HG03378 (cell line): ENCODE measurements around the gene TBC1D16.

ENCODE experiments used
- ATAC-seq: cut with Tn5 transposase; IDR thresholded peaks from one replicate; pipeline ENCODE4 v1.9.1; 2021; ENCODE audit warnings: mild to moderate bottlenecking, moderate library complexity; ENCODE audit not compliant: unreplicated experiment

The TBC1D16 gene

DNA sequence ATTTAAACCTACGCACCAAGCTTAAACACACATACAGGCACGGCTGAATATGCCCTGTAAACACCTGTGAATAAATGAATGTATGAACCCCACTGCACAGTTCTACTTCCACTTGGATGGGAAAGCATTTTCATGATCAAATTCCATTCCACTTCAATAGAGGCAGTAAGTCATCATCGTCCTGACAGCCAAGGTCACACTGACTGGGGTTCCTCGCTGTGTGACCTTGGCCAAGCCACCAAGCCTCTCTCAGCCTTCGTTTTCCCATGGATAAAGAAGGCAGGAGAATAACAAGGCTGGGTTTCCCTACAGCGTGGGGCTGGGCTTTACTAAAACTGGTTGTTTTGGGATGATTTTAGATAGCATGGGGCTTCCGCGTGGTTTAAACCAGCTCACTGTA, 82.8 kb downstream of the TBC1D16 start:
- no peak for ATAC-seq

DNA sequence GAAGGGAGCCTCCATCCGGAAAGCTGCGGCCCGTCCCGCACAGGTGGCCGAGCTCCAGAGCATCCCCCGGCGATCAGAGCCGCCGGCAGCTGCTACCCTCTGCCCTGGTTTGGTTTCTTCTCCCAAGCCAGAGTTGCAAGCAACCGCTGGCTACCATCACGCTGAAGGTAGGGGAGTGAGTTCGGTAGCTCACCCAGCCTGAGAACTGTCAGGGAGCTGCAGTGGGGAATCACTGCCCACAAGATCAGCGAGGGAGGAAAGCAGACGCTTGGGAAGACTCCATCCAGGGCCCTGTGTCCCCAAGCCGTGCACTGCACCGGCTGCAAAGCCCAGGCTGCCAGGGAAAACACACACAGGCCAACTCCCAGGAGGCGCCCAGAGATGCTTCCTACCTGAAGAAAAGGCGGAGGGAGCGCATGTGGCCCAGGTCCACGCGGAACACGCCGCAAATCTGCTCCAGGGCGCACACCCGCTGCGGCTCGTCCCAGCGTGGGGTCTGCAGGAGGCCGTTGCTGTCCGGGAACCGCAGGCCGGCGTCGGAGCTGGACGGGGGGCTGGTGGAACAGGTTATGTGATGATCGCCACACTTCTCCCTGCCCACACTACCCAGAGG, 83.3 kb downstream of the TBC1D16 start:
- ATAC-seq = no peak

DNA sequence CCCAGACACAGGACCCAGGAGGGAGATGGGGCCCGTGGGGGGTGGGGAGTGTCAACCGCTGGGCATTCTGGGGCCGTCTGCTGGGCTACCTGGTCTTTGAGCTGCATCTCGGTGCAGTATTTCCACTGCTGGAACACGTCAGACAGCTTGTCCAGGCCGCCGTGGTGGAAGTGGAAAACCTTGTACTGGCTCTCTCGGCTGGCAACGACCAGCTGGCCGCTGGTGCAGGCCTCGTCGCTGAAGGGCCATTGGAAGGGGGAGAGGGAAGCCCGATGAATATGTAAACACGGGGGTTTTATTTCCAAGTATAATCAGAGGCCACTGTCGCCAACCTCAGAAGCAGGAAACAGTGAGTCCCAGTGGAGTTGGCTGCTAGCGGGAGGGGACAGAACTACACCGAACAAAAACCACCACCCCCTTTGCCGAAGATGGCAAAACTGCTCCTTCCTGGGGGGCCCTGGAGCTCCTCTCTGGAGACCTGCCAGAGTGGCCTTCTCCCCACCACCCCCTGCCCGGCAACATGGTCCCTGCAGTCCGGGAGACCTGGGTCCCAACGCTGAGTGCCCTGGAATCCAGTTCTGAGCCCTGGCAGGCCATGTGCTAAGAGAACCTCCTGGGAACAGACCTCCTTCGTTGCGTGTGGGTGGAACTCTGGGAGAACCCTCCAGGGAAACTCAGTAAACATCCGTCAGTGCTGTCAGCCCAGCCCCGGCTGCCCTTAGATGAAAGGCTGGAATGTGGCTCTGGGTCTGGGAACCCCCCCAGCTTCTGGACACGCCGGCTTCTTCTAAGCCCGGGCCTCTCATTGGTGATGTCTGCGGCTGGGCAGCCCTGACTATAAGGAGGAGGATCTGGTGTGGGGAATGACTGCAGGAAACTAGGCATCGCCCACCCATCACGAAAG, 84.1 kb downstream of the TBC1D16 start:
- ATAC-seq = no peak

- ATAC-seq = no peak
Measured at GRCh38 chr17:79950751-79951150, 84.9 kb downstream of the TBC1D16 start.

- no peak for ATAC-seq
Measured at GRCh38 chr17:79950306-79950705, 85.4 kb downstream of the TBC1D16 start.

DNA sequence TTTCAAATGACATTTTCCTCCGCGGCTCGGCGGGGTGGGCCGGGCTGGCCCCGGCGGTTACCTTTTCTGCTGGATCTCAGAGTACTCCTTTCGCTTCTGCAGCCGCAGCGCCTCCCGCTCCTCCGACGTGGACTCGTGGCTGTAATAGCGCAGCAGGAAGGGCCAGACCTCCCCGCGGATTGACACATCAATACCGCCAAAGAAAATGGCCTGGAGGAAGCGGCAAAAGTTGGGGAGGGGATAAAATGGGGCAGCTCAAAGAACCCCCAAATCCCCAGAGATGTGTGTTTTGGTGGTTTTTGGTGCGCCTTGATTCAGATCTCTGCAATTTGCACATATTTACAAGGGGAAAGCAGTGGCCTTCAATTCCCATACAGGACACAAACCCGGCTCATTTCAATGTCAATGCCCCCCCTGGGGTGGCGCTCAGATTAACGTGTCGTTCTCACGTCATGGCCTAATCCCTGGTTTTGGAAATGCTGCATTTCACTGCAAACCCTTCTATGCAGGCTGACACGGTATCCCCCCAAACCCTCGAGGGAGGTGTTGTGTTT, 85.9 kb downstream of the TBC1D16 start:
- no peak for ATAC-seq

- no peak for ATAC-seq
Measured at GRCh38 chr17:79948945-79949655, 86.6 kb downstream of the TBC1D16 start.

- ATAC-seq = no peak
Measured at GRCh38 chr17:79948406-79948944, 87.2 kb downstream of the TBC1D16 start.

DNA sequence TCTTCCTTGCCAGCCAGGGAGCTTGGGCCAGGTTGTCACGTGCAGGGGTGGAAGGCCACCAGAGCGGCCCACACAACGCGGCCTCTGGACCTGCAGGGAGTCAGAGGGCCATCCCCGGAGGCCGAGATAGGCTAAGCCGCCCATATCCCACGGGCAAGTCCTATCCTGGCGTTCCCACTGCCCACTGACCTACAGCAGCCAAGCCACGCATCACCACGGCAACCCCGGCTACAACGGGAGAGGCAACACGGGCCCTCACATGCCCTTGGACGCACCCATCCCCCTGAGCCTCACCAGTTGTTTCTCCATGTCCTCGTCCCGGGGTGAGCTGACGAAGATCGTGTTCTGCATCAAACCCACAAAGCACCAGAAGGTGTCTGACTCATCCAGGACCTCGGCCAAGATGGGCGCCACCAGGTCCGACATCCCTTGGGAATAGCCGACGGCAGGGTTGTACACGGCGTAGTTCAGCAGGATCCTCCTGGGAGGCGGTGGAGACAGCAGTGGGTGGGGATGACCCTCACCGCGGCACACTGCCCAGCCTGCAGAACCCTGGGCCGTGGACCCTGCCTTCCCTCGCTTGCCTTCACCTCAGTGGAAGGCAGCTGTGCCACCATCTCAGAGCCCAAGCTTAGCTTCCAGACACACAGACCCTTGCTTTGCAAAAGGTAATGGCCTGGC, 88.2 kb downstream of the TBC1D16 start:
- ATAC-seq = no peak

- ATAC-seq = no peak
Measured at GRCh38 chr17:79946352-79947231, 89.1 kb downstream of the TBC1D16 start.

GRCh38 chr17:79945591-79946255, 89.9 kb downstream of the TBC1D16 start:
- ATAC-seq = no peak

GRCh38 chr17:79944821-79945391, 90.8 kb downstream of the TBC1D16 start:
- ATAC-seq = no peak

- no peak for ATAC-seq
Measured at GRCh38 chr17:79944251-79944812, 91.3 kb downstream of the TBC1D16 start.

DNA sequence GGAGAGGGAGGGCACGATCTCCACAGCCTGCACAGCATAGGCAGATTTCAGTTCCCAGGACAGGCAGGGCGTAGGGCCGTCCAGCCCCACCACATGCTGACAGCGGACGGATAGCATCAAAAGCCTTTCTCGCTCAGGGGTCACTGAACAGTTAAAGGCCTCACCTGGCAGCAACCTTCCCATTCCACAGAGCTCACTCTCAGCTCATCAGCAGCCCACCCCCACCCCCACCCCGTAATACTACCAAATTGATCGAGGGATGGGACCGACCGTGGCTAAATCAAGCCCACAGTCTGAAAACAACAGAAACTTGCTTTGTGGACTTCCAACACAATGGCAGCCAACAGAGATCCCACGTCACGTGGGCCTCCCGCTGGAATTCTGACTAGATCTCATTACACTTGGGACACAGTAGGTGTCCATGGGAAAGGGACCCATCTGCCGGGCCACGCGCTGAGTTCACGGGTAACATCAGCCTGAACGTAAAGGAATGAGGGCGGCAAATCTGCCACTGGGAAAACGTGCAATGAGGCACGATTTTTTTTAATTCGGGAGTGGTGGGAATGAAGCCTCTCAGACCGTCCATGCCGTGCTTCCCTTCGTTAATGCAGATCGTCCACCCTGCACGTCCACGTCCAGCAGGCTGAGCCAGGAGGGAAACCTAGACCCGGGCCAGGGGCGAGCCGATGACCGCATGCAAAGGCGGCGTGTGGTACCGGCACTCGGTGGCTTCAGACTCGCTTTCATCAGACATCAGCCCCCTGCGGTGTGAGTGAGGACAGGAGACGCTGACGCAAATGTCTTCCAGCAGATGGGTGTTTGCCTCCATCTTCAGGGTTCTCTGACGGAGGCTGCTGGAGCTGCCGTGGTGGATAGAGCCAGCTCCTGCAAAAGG, 92.1 kb downstream of the TBC1D16 start:
- ATAC-seq = no peak

DNA sequence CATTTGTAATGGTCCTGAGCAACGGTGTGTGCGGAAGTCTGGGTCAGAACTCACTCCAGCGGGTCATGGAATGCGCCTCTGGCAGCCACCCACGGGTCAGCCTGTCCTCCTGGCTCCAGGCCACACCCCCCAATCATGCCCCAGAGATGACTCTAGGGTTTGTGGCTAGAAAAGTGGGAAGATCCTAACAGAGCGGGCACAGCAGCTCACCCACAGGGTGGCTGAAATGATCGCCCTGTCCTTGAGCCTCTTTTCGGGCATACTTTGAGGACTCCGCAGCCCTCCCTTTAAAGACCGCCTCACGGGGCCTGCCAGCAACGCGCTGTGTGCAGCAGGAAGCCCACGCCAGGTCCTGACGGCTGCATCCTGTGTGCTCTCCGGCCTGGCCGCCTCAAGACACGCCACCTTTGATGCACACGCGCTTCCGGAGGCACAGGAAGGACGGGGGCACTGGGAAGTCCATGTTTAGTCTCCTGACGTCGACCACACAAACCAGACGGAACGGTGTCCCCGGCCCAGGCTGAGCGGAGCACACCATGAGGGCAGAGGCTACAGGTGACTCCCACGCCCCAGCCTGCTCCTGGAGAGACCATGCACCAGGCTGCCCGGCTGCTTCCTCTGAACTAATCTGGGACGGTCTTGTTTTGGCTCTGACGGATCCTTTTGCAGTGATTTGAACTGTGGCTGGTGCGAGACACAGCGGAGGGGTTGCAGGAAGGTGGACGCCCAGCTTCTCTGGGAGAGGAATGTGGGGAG, 92.9 kb downstream of the TBC1D16 start:
- no peak for ATAC-seq

DNA sequence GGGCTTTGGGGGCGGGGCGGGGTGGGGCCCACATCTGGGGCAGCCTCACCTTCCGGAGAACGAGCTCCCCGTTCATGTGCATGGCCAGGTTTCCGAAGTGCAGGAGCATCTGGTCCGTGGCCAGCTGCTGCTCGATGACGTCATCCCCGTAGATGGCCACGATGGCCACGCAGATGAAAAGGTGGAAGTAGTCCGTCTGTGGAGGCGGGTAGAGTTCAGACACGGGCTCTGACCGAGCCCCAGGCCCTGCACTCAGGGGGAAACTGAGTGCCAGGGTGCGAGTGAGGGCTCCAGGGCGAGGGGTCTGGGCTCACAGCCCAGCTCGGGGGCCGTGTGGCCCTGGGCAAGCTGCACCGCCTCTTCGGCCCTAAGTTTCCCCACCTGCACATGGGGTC, 93.7 kb downstream of the TBC1D16 start:
- no peak for ATAC-seq
